Neuron (in vitro differentiated cells): ENCODE data around the gene COL24A1.
"Not testable (repeated sequence)": the region's sequence is repeated elsewhere in the genome, so short reads cannot be mapped to it uniquely, and the experiment has no call there.

Experiments
- H2AFZ ChIP-seq: one replicate; pipeline ENCODE4 v1.6.1; 2013; ENCODE audit warnings: low read depth, mild to moderate bottlenecking, inconsistent platforms, low read length, moderate library complexity
- H3K27me3 ChIP-seq: one replicate; pipeline ENCODE4 v1.6.1; 2013; ENCODE audit warnings: low read length; ENCODE audit not compliant: insufficient read depth
- H3K36me3 ChIP-seq: one replicate; pipeline ENCODE4 v1.6.1; 2013; ENCODE audit warnings: low read length; ENCODE audit not compliant: insufficient read depth
- H3K4me1 ChIP-seq: one replicate; pipeline ENCODE4 v1.6.1; 2013; ENCODE audit warnings: low read length; ENCODE audit not compliant: insufficient read depth
- H3K4me3 ChIP-seq: 2 replicates; pipeline ENCODE4 v1.5.1; 2013; ENCODE audit warnings: mild to moderate bottlenecking, low read length, moderate library complexity
- H3K9me3 ChIP-seq: one replicate; pipeline ENCODE4 v1.6.1; 2013; ENCODE audit warnings: low read length

The COL24A1 gene

DNA sequence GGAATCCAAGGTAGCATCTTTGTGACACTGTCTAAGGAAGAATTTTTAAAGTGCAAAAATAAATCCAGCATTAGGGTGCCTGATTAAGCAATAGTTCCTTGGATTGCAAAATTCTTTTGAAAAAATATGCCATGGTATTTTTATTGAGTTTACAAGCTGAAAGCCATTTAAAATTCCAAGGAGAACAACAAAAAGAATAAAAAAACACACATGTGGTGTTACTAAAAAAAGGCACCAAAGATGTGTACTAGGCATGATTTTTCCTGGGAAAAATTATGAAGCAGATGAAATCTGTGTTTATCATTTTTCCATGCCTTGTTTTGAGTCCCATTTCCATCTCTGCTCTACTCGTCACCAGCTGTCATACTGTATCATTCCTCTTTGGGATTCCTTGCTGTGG is 291.4 kb downstream of the COL24A1 start:
- H3K4me3 ChIP-seq, result no peak overlapping the region
- no peaks in the 10 kb centered on the region for H3K27me3 ChIP-seq
- no peak overlapping the region for H2AFZ ChIP-seq
- no peaks in the 10 kb centered on the region for H3K36me3 ChIP-seq
- no peaks in the 10 kb centered on the region for H3K9me3 ChIP-seq
- H3K4me1 ChIP-seq, result no peaks in the 10 kb centered on the region

DNA sequence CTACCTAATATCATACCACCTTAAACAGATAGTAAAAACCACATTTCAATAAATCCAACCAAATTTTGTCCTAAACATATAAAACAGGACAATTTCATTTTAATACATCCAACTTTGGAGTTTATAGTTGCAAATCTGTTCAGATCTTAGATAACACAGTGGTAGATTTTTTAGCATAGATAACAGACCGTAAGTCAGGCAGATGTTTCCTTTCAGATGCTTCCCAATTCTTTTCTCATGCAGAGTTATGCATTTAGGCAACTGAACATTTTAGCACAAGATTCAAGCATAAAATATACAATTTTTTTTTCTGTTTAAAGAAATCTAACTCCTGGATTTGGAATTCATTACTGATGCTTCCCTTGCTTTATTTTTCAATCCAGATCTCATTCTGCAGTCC is 291.8 kb downstream of the COL24A1 start:
- Histone ChIP-seq H3K36me3 (no peaks in the 10 kb centered on the region), H3K4me3 (no peak overlapping the region), H3K9me3 (no peaks in the 10 kb centered on the region), H3K4me1 (no peaks in the 10 kb centered on the region), H3K27me3 (no peaks in the 10 kb centered on the region), H2AFZ (no peak overlapping the region)

DNA sequence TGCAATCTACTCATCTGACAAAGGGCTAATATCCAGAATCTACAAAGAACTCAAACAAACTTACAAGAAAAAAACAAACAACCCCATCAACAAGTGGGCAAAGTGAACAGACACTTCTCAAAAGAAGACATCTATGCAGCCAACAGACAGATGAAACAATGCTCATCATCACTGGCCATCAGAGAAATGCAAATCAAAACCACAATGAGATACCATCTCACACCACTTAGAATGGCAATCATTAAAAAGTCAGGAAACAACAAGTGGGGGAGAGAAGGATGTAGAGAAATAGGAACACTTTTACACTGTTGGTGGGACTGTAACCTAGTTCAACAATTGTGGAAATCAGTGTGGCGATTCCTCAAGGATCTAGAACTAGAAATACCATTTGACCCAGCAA is 292.9 kb downstream of the COL24A1 start:
- H3K4me1 ChIP-seq, H3K36me3 ChIP-seq, H3K4me3 ChIP-seq, H2AFZ ChIP-seq, H3K9me3 ChIP-seq, H3K27me3 ChIP-seq: not testable (repeated sequence)

DNA sequence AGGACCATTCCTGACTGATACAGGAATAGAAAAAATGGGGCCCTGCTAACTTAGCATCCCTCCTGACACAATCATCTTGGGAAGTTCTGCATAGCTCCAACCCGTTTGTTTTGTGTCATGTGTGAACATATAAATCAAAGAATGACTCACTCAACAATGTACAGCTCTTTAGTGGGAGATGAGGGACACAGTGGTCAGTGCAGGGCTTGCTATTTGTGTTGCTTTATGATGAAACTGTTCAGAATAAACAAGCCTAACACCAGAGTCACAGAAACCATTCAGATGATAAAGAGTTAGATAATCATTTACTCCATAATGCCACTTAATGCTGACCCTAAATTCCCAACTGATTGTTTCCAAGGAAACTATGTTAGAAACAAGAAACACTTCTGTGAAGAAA is 294.1 kb downstream of the COL24A1 start:
- no peaks in the 10 kb centered on the region for H3K36me3 ChIP-seq
- H3K27me3 ChIP-seq, result no peaks in the 10 kb centered on the region
- no peaks in the 10 kb centered on the region for H3K9me3 ChIP-seq
- no peaks in the 10 kb centered on the region for H3K4me1 ChIP-seq
- no peak overlapping the region for H3K4me3 ChIP-seq
- no peak overlapping the region for H2AFZ ChIP-seq

DNA sequence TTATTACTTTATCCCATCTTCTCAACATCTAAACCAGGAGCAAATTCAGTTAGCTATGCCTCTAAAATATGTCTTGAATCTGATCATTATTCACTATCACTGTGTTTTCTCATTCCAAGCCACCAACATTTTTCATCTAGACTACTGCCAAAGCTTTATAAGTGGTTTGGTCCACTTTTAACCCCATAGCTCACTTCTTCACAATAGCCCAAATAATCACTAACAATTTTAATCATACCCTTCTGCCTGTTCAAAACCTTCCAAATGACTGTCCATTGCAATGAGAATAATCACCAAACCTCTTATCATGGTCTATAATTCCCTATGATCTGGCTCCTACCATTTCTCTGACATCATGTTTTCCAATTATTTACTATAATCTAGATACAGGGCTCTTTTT is 298.6 kb downstream of the COL24A1 start:
- Histone ChIP-seq H3K27me3 (no peaks in the 10 kb centered on the region), H3K4me3 (no peak overlapping the region)

DNA sequence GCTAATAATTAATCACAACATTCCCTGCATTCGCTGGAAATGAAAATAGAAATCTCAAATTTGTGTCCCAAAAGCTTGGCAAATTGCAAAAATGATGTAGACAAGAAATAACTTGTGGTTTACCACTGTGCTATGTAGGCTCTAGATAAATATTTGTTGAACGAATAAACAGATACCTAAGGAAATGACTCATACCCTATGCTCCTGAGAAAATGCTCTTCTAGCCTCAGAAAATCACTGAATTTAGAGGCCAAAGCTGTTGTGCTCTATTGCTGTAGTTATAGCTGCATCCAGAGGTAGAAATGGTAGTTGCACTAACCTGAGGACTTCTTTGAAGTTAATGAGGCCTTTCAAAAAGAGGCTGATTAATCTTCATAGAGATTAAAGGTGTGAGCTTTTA is 306.3 kb downstream of the COL24A1 start:
- H3K4me3 ChIP-seq, result no peak overlapping the region
- no peaks in the 10 kb centered on the region for H3K4me1 ChIP-seq
- no peak overlapping the region for H2AFZ ChIP-seq
- H3K9me3 ChIP-seq, result no peaks in the 10 kb centered on the region
- no peaks in the 10 kb centered on the region for H3K27me3 ChIP-seq
- H3K36me3 ChIP-seq, result no peaks in the 10 kb centered on the region

More for the DNA sequence above, 298.6 kb downstream of the COL24A1 start:
- Histone ChIP-seq H3K36me3 (no peaks in the 10 kb centered on the region), H3K9me3 (no peaks in the 10 kb centered on the region), H3K4me1 (no peaks in the 10 kb centered on the region), H2AFZ (no peak overlapping the region)

DNA sequence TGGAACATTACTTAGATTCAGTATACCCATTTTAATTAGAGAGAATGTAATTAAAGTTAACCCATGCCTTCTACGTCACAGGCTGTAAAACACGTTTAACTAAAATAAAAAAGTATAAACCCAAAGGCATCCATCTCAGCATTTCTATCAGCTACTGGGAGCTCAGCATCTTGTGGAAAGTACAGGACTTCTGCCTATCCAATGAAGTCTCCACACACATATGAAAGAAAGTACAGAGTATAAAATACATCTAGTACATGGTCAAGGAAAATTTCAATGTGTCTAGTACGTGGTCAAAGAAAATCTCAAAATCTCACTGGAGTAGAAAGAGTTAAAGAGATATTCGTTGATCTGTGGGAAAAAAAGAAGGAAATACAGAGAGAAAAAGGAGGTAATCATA is 306.9 kb downstream of the COL24A1 start:
- Histone ChIP-seq H3K4me3 (no peak overlapping the region), H2AFZ (no peak overlapping the region)

DNA sequence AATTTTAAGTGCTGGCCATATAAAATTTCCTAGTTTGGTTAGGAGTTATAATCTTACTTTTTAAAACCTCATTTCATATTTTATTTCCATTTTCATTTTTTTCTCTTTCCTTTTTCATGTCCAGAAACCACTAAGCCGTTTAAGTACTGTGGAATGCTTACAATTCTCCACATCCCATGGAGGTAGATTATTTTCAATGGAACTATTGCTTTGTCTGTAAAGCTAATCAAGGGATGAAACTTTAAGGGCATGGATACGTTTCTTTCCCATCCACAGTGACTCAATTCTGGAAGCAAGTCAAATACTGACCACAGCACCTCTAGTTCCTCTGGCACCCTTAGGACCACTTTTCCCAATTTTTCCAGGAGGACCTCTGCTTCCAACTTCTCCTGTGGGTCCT is 309.2 kb downstream of the COL24A1 start:
- Histone ChIP-seq H3K36me3 (no peaks in the 10 kb centered on the region), H3K4me1 (no peaks in the 10 kb centered on the region), H3K9me3 (no peaks in the 10 kb centered on the region), H3K27me3 (no peaks in the 10 kb centered on the region), H3K4me3 (no peak overlapping the region), H2AFZ (no peak overlapping the region)

More for the DNA sequence above, 306.9 kb downstream of the COL24A1 start:
- no peaks in the 10 kb centered on the region for H3K27me3 ChIP-seq
- no peaks in the 10 kb centered on the region for H3K36me3 ChIP-seq
- no peaks in the 10 kb centered on the region for H3K9me3 ChIP-seq
- no peaks in the 10 kb centered on the region for H3K4me1 ChIP-seq

DNA sequence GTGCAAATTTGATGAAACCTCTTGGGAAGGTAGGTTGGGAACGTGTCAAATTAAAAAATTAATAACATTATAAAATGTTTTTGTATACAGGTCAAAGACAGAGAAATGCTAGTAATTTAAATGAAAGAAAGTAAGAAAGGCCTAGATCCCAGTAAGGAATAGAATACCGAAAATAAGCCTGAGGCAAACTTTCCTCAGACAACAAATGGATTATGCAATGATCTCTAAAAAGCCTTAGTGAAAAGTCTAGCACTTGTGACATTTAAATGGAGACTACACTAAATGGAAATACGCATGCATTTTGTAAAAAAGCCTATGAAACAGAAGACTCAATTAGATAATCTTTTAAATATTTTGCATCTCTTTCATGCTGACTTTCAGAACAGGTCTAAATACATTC is 309.9 kb downstream of the COL24A1 start:
- Histone ChIP-seq H2AFZ (no peak overlapping the region), H3K36me3 (no peaks in the 10 kb centered on the region), H3K9me3 (no peaks in the 10 kb centered on the region), H3K4me3 (no peak overlapping the region), H3K27me3 (no peaks in the 10 kb centered on the region), H3K4me1 (no peaks in the 10 kb centered on the region)

DNA sequence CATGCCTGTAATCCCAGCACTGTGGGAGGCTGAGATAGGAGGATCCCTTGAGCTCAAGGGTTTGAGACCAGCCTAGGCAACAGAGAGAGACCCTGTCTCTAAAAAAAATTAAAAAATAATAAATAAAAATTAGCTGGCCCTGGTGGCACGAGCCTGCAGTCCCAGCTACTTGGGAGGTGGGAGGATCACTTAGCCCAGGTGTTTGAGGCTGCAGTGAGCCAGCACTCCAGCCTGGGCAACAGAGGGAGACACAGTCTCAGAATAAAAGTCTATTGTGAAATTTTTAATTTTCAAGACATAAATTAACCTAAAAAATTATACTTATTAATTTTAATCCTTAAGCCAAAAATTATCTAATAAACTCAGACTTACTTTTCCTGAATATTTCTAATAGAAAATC is 317.1 kb downstream of the COL24A1 start:
- H3K36me3 ChIP-seq, result no peaks in the 10 kb centered on the region
- H3K9me3 ChIP-seq, result no peaks in the 10 kb centered on the region
- H3K4me1 ChIP-seq, result no peaks in the 10 kb centered on the region
- no peak overlapping the region for H3K4me3 ChIP-seq
- H2AFZ ChIP-seq, result no peak overlapping the region
- no peaks in the 10 kb centered on the region for H3K27me3 ChIP-seq

DNA sequence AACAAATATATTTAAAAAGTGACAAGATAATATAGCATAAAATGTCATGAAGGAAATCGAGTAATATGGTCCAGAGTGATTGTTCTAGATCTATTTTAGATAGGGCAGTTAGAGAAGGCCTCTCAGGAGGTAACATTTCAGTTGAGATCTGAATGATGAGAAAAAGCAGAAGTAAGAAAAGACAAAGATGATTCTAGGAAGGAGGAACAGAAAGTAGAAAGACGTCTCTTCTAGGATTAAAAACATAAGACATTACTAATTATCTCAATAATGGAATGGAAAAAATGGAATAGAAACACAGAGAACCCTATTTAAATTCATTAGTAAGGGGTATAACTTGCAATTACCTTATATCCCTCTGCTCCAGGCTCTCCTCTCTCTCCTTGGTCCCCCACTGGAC is 318.3 kb downstream of the COL24A1 start:
- Histone ChIP-seq H3K4me1 (no peaks in the 10 kb centered on the region), H3K27me3 (no peaks in the 10 kb centered on the region), H3K4me3 (no peak overlapping the region), H3K36me3 (no peaks in the 10 kb centered on the region), H3K9me3 (no peaks in the 10 kb centered on the region), H2AFZ (no peak overlapping the region)

DNA sequence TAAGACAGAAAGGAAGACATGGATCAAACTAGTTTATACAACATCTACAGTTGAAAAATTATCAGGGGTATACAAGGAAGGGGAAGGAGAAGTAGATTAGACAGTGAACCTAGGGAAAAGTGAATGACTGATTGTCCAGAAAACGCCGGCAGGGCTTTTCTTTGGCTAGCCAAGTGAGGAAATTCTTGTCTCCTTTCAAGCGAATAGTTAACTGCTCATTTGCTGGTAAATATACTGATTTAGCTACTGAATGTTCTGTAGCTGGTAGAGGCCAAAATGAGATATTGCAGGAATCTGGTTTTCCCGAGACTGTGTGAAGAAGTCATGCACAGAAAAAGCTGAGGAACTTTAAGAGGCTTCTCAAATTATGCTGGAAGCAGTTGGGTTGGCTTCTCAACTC is 319.8 kb downstream of the COL24A1 start:
- Histone ChIP-seq H3K36me3 (no peaks in the 10 kb centered on the region), H2AFZ (no peak overlapping the region), H3K27me3 (no peaks in the 10 kb centered on the region), H3K4me1 (no peaks in the 10 kb centered on the region), H3K9me3 (no peaks in the 10 kb centered on the region), H3K4me3 (no peak overlapping the region)

DNA sequence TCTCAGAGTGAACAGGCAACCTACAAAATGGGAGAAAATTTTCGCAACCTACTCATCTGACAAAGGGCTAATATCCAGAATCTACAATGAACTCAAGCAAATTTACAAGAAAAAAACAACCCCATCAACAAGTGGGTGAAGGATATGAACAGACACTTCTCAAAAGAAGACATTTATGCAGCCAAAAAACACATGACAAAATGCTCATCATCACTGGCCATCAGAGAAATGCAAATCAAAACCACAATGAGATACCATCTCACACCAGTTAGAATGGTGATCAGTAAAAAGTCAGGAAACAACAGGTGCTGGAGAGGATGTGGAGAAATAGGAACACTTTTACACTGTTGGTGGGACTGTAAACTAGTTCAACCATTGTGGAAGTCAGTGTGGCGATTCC is 323.4 kb downstream of the COL24A1 start:
- not testable (repeated sequence) for H3K36me3 ChIP-seq, H2AFZ ChIP-seq, H3K4me1 ChIP-seq, H3K4me3 ChIP-seq, H3K27me3 ChIP-seq, H3K9me3 ChIP-seq

DNA sequence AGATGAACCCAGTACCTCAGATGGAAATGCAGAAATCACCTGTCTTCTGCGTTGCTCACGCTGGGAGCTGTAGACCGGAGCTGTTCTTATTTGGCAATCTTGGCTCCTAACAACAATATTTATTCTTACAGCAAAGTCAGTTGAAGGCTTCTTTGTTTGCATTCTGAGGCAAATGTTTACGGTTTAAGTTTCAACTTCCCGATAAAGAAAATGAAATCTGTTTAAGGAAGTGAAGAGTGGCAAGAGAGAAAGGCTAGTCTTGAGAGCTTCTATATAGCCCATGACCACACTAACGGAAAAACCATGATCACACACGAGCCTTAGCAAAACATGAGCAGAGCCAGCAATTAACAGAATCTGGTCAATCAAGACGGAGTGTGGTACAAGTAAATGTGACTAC is 325.7 kb downstream of the COL24A1 start:
- Histone ChIP-seq H3K9me3 (no peaks in the 10 kb centered on the region), H3K27me3 (no peaks in the 10 kb centered on the region), H3K4me1 (no peaks in the 10 kb centered on the region), H3K36me3 (no peaks in the 10 kb centered on the region), H3K4me3 (no peak overlapping the region), H2AFZ (no peak overlapping the region)
